Hippocampal formation (tissue), 2 donors: ENCODE data around the gene PEX10.

Experiments used
- DNase-seq, 2 donors: peaks; one replicate each; lab custom pipeline; 2025; lab: John Stamatoyannopoulos, UW

PEX10 gene

GRCh38 chr1:2425892-2426291 lies 13.5 kb upstream of the PEX10 start:
- peak in 1 of 2 donors; percentile 36 for DNase-seq

GRCh38 chr1:2422523-2422922 lies 10.2 kb upstream of the PEX10 start:
- DNase-seq = no peak

- no peak for DNase-seq
These were observed 7.1 kb upstream of the PEX10 start for GRCh38 chr1:2419416-2419815.

- DNase-seq = no peak
These were observed 6.5 kb upstream of the PEX10 start for GRCh38 chr1:2418791-2419320.

DNA sequence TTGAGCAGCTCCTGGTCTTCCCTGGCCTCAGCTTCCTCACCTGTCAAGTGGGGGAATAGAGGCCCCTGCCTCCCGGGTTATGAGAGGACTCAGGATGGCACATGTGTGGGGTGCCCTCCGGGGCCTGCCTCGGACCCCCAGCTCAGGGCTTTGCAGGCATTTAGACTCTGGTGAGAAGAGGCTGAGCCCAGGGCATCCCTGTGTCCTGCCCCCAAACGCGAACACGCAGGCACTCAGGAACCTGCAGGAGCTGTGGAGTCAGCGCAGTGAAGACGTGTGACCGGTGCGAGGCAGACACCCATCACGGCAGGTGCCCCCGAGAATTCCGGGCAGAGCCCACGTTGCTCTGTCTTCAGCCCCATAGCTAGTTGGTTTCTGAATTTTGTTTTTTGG lies 5.5 kb upstream of the PEX10 start:
- no peak for DNase-seq

DNA sequence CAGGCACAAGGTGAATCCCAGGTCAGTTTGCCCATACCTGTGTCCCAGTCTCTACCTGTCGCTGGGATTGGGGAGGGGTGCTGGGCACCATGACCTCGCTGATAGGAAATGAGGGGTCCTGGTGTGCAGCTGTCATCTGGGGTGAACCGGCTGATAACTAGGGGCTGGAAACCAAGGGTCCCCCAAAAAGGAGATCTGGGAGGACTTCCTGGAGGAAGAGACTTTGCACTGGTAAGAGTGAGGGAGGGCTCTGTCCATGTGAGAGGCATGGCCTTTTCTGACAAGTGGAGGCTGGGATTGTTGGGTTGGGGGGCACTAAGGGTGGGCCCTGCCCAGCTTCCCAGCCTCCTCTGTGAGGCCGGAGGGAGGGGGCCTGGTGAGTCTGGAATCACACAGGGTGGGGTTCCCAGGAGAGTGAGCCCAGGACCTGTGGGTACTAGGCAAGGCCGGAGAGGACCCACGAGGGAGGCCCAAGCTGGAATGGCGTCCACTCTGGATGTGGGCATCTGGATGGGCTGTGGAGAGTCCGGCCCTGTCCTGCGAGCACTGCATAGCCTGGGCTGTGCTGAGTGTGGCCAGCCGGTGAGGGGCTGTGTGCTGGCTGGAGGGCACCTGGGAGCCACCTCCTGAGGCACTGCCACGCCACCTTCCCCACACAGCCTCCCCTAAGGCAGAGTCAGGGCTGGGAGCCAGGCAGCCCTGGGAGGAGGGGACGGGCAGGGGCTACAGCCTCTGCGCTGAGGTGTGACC lies 4.9 kb upstream of the PEX10 start:
- DNase-seq = no peak

DNA sequence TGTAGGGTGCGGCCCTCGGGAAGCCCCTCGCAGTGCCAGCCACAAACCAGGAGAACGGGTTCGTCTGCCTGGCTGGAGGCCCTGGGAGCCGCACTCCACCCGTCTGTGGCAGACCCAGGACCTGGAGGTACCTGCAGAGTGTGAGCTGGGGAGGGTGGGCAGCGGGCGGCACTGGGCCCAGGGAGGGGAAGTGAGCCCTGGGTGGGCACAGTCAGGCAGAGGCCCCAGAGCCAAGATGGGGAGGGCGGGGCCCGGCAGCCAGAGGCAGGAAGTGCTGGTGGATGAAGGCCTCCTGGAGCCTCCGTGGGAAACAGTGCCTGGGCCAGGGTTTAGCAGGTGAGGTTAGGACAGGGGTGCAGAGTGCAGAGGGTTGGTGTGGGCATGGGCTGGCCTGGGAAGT lies 4.0 kb upstream of the PEX10 start:
- DNase-seq = no peak

- DNase-seq = no peak
These were observed 3.4 kb upstream of the PEX10 start for GRCh38 chr1:2415801-2416208.

GRCh38 chr1:2415337-2415736 lies 3.0 kb upstream of the PEX10 start:
- no peak for DNase-seq

GRCh38 chr1:2414297-2414958 lies 2.1 kb upstream of the PEX10 start:
- peak; percentile 27 to 65 for DNase-seq

DNA sequence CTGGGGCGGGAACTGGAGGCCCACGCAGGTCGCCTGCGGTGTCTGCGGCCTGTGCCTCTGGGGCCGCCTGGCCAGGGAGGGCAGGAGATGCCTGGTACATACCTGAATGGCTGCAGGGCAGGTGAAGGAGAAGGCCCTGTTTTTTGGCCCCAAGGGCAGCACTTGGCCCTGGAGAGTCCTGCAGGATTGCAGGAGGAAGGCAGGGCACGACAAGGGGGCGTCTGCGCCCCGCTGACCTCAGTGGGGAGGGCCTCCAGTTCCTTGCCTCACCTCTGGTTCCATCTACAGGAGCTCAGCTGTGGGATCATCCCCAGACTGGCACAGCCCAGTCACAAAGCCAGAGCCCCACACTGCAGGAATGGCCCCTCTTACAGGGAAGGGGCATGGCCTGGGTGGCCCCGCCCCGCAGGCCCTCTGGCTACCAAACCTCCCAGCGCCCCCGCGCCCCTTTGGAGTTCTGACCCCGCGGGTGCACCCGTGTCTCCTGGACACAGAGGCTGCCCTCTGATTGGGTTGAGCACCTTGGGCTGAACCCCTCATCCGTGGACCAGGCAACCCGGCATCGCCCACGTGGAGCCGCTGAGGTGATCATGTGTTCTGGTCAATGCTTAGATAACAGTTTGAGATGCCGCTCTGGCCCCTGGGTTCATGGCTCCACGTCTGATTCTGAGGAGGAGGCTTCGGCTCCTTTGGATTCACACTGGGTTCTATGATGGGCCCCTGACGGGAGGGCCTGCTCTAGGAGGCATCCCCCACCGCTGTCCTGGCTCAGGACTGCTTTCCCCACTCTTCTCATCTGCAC lies 1.3 kb upstream of the PEX10 start:
- no peak for DNase-seq

- DNase-seq = no peak
These were observed 570 bp upstream of the PEX10 start for GRCh38 chr1:2412773-2413494.

- no peak for DNase-seq
These were observed 466 bp downstream of the PEX10 start for GRCh38 chr1:2411801-2412394.

GRCh38 chr1:2409745-2410144 lies 2.6 kb downstream of the PEX10 start:
- no peak for DNase-seq

GRCh38 chr1:2408859-2409276 lies 3.5 kb downstream of the PEX10 start:
- no peak for DNase-seq

- DNase-seq = no peak
These were observed 3.9 kb downstream of the PEX10 start for GRCh38 chr1:2408456-2408855.

GRCh38 chr1:2407991-2408275 lies 4.4 kb downstream of the PEX10 start:
- no peak for DNase-seq

DNA sequence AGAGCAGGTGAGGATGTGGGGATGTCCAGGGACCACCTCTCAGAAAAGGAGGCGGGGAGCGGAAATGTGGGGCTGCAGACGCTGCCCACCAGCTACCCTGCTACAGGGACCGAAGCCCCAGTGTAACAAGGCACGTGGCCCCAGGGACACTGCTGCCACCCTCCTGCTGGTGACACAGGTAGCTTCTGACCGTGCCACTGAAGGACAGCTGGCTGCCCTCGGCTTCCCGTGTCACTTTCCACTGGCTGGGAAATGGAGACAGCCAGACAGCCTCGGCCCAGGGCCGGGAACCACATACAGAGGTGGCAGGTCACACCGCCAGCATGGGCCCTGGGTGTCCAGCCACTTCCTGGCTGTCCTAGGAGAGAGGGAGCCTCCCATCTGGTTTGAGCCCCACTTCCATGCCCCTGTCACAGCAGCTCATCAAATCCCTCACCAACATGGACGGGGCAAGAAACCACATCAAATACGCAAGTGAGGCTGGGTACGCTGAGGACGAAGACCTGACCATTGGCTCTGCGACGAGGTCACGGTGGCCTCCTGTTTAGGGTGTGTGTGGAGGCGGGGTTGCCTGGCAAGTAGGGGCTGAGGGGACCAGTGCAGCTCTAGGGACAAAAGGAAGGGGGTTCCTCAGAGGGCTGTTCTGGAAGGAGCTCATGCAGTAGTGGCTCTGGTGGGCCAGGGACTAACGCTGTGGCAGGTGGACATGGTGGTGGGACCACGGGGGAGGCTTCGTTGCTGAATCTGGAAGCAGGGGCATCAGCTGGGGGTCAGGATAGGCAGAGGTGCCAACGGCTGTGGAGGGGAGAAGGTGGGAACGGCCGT lies 5.0 kb downstream of the PEX10 start:
- no peak for DNase-seq

GRCh38 chr1:2406451-2407041 lies 5.8 kb downstream of the PEX10 start:
- no peak for DNase-seq

DNA sequence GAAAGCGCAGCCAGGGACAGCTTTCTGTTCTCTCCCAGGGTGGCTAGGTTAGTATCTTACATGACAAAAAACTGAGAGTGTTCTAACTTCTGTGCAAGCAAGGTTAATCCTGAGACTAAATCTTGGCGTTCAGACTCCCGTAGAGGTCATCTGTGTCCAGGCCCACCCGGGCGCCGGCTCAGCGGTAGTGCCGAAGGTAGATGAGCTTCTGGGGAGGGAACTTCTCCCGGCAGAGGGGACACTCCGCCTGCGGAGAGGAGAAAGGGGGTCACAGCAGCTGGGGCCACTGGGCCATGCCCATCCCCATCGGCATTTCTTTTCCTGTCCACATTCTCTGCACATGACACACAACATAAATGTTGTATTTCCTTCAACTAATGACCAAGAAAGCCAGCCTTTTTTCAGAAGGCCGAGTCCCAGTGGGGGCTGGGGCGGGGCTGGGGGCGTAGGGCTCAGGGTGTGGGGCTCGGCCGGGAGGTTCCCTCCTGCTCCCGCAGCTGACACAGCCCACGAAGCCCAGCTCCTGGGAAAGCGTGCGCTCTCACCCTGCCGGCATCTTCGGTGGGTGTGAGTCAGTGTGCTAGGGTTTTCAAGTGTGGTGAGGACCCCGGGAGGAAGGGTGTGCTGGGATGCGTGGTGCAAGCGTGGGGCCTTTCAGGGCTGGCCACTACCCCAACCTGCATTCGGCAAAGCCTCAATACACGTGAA lies 6.6 kb downstream of the PEX10 start:
- no peak for DNase-seq
